Activated gamma-delta T cell treated with Interleukin-2 at 50 U/mL for 16 hours (primary cell): ENCODE results near the gene ZBTB45.

Source experiments
- DNase-seq: peaks from one replicate; pipeline ENCODE4 v3.0.0-alpha.2; 2020

ZBTB45 gene

DNA sequence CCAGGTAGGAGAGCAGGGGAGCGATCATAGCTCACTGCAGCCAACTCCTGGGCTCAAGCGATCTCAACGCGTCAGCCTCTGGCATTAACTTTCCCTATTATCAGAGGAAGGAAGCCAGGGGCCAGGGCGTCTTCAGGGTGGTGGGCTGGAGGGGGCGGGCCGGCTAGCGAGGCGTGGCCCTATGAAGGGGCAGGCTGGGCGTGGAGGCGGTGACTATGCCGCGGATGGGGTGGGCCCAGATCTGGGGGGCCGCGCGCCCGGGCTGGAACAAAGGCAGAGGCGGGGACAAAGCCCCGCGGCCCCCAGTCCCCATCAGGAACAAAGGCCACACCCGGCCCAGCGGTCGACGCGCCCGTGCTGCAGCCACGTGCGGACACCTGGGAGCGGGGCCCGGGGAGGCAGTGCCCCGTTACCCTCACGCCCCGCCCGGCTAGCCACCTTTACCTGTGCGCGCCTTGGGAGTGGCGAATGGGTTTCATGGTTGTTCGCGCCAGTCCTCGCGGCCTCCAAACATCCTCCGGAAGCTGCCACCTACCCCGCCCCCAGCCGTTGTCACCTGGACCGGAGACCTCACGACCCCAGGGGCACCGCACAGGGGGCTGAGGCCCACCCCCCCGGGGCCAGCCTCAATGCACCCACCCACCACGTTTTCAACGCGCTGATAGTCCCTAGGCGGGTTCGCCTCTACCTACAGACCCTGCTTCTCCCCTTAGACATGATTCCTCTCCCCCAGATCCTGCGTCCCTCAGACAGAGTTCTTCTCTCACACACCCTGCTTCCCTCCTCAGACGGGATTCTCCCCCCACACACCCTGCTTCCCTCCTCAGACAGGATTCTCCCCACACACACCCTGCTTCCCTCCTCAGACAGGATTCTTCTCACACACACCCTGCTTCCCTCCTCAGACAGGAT lies 18.9 kb upstream of the ZBTB45 start:
- peak; percentile 48 for DNase-seq

DNA sequence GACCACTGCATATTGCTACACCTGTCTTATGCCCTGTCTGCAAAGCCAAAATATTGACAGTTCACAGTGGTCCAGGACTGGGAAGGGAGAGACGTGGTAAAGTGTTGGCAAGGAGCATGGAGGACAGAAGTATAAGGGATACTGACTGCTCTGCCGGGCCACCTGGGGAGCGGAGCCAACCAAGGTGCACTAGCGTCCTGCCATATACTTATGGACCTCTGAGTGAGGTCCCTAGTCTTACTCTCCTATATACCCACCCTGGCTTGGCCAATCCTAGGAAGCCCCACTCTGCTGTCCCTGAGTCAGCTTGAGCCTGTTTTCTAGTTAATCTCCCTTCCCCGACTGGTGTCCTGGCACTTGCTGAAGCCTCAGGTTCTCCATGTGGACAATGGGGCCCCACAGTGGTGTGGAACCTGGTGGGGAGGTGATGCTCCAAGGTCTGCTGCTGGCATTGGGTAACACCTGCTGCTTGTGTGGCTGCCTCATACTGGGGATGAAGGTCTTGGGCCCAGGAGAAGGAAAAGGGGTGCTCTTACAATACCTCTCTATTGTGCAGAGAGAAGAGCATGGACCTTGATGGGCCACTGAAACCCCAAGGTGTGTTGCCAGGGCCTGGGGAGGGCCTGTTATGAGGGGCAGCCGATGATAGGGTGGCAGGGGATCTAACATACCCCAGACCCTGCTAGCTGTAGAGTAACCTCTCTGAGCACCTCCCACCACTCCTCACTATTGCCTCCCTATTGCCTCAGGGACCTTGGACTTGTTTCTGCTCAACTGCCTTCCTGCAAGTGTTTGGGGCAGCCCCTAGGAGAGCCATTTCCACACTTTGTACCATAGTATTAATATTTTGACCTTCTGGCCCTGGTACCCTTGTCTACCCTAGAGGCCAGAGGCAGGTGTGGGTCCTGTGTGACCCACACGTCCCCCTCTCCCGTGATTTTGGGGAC lies 17.5 kb upstream of the ZBTB45 start:
- DNase-seq, result no peak

DNA sequence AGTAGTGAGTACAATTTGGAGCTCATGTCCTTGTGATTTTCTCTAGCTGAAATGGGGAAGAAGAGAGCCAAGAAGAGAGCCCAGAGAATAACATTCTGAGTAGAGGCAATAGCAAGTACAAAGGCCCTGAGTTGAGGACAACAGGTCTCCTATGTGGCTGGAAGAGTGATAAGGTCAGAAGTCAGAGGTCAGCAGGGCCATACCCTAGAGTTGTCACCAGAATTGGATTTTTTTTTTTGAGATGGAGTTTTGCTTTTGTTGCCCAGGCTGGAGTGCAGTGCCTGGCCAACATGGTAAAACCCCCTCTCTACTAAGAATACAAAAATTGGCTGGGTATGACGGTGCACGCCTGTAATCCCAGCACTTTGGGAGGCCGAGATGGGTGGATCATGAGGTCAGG lies 16.2 kb upstream of the ZBTB45 start:
- no peak for DNase-seq

DNA sequence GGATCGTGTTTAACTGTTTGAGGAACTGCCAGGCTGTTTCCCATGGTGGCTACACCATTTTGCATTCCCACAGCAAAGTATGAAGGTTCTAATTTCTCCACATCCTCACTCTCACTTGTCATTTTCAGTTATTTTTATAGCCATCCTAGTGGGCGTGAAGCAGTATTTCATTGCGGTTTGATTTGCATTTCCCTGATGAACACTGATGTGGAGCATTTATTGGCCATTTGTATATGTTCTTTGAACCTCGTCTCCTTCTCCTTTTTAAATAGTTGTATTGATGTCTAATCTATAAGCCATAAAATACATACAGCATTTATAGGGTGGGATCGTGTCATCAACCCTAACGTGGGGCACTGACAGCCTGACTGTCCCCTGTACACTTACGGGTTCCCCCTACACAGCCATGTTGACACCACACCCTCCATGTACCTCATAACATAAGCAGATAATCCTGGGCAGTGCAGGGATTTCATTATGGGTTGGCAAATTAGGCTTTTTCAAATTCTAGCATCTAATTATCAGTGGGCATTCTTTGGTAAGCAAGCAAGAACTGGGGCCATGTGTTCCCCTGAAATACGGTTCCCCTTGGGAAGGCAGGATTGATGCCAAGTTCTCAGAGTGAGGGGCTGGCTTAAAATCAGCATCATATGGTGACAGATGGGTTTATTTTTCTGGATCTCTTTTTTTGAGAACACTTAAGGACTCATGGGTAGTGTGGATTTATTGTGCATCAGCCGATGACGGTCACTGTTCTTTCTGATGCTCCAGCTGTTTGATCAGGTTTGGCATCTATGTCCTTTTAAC lies 11.6 kb upstream of the ZBTB45 start:
- no peak for DNase-seq

- no peak for DNase-seq
These were observed 9.8 kb upstream of the ZBTB45 start for GRCh38 chr19:58529405-58529804.

DNA sequence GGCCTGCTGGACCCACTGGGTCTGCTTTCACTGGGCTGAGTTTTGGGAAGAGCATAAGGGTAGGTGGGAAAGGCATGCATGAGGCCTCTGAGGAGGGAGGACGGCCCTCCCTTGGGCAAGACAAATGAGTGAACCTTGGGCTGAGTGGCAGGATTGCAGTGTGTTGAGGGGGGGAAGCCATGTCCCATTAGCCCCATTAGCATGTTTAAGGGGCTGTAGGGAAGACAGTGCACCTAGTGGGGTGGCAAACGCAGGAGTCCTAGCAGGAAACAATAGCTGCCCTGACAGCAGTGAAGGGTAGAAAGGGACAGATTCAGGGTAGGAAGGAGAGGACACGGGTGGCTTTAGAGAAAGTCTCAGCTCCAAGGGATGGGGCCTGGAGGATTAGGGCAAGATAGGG lies 3.1 kb upstream of the ZBTB45 start:
- no peak for DNase-seq

DNA sequence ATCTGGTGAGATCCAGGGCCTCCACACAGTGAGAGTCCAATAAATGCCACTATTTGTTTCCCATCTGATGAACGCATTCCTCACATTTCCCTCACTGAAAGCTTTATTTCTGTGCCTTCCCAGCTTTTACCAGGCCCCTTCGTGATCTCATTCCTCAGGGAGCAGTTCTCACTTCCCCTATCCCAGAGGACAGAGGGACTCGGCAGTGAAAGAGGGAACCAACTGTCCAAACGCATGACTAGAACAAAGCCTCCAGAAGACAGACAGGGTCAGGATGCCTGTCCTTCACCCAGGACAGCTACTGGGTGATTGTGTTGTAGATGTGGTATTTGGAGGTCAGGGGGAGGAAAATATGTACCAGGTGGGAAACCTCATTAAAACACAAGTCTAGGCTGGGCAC lies 2.0 kb upstream of the ZBTB45 start:
- DNase-seq, result no peak

DNA sequence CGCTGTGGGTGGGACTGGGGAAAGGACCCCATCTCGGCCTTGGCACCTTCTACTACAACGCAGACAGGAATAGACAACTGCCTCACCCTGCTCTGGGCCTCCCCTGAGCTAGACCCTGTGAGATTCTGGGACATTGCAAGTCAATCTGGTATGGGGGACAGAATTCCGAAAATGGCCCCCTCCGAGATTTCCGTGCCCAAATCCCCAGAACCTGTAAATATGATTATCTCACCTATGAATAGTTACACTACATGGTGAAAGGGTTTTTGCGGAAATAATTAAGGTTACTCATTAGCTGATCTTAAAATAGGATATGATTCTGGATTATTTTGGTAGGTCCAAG lies 618 bp upstream of the ZBTB45 start:
- DNase-seq, result no peak

DNA sequence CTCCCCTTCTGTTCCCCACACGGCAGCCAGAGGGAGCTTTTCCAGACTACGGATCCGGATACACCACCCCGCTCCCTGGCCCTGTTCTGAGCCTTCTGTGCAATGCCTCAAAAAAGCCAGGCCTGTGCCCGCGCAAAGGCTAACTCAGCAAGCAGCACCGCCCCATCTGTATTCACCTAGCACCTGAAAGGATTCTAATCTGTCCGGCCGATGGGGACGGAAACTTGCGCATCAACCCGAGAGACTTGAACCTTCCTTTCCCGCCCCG lies 589 bp downstream of the ZBTB45 start:
- DNase-seq, result peak; percentile 44

DNA sequence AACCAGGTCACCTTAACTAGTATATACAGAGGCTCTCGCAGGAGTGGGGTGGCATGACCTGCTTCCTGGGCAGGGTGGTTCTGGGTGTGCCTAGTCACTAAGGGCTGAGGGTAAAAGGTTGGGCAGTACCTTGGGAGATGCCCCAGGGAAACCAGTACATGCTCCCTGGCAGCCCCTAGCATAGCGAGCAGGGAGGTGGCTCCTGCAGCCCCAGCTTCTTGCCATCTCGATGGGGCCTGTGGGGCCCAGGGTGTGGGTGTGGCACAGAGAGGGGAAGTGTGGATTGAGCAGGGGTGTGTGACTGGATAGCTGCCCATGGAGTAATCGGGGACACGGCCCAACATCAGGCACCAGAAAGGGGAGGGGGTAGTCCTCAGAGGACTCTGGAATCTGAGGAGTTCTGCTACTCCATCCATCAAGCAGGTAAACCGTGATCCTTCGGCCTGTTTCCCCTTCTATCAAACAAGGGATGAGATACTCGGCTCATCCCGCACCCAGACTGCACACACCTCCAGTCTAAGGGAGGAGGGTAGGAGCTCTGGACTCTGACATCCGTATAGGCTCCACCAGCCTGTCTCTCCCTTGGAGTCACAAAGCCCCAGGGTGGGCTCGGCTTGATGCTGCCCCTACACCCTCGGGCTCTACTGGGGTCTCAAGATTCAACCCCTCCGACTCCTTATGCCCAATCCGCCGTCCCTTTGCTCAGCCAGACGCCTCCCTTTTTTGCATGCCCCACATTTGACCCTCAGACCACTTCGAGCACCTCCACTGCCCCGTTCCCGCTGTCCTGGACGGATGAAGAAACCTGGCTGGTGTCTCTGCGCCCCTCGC lies 1.1 kb downstream of the ZBTB45 start:
- no peak for DNase-seq

- no peak for DNase-seq
These were observed 2.4 kb downstream of the ZBTB45 start for GRCh38 chr19:58516964-58517833.

GRCh38 chr19:58516246-58516836 lies 3.3 kb downstream of the ZBTB45 start:
- DNase-seq, result no peak

- no peak for DNase-seq
These were observed 4.4 kb downstream of the ZBTB45 start for GRCh38 chr19:58515259-58515658.

DNA sequence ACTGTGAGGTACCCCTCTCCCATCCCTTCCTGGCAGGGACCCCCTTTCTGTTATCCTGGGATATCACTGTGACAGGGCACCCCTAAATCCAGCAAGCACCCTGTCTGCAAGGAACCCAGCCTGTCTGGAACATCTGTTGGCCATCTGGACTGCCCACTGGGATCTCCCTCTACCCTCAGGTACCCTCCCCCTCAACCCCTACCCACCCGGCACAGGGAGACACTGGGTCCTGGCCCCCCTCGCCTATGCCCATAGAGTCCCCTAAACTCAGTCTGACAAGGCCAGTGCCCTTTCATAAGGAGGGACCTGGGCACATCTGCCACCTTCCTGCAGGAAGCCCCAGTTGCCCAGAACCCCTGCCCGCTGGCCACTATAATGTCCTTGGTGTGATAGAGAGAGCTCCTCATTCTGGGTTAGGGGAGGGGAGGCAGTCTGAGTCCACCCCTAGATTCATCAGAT lies 5.0 kb downstream of the ZBTB45 start:
- no peak for DNase-seq

DNA sequence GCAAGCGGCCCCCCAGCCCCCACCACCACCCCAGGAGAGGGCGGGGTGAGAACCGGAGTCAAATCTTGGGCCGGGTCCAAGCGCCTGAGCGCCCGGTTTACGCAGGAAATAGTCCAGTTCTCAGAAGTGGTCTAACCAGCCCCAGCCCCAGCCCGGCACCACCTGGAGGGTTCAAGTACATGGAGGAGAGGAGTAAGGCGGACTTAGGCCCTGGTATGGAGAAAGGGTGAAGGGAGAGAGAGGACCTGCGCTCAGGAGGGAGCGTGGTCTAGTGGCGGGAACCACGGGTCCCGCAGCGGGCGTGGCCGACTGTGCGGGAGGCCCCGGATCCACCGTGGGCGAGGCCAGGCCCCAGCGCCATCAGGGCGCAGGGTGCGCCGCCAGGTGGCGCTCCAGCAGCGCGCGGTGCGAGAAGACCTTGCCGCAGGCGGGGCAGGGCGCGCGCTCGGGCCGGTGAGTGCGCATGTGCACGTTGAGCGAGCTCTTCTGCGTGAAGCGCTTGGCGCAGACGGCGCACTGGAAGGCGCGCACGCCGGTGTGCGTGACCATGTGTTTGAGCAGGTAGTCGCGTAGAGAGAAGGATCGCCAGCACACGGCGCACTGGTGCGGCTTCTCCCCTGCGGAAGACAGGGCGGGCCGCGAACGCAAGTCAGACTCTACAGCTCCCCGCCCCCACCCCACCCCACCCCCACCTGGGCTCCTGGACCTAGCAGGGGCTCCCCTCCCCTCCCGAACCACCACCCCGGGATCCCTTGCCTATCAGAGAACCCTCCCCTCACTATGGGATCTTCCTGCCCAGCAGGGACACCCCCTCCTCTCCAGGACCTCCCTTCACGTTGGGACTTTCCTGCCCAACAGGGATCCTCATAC lies 5.7 kb downstream of the ZBTB45 start:
- peak; percentile 91 for DNase-seq

GRCh38 chr19:58513213-58513693 lies 6.4 kb downstream of the ZBTB45 start:
- DNase-seq, result no peak

DNA sequence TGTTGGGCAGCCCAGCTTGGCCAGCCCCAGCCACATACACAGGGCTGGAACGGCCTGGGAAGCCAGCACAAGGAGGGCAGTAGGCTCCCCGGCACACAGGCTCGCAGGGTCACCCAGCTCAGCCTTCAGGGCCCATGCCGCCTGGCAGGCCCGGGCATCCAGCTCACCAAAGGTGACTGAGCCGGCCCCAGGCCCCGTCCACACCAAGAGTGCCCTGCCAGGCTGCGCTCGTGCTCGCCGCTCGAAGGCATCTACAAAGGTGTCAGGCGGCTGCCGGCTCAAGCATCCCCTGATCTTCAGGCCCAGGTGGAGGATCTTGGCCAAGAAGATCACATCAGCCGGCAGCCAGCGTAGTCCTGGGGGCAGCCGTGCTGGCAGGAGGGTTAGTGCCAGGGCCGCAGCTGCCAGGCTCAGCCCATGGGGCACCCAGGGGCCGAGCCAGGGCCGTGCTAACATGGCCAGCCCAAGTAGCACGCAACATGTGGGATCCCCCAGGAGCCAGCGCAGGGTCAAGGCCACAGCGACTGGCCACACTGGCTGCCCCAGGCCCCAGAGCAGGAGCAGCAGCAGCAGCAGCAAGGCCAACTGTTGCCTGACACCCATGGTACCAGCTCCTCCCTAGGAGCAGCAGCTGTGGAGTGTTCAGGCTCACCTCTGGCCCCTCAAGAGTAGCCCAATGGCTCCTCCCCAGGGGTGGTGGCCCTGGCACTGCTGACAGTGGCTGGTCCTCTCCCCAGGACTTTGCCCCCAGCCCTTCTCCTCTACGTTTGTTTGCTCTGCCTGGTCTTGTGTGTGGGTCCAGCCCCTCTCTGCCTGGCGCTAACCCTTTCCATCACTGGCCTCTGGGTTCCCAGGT lies 8.0 kb downstream of the ZBTB45 start, which contains the start of gene SLC27A5:
Gene SLC27A5 (minus strand): TSS at position 640 of the 856 bp plus-strand sequence. CDS start 37 bp downstream, at position 603.
- DNase-seq, result no peak

DNA sequence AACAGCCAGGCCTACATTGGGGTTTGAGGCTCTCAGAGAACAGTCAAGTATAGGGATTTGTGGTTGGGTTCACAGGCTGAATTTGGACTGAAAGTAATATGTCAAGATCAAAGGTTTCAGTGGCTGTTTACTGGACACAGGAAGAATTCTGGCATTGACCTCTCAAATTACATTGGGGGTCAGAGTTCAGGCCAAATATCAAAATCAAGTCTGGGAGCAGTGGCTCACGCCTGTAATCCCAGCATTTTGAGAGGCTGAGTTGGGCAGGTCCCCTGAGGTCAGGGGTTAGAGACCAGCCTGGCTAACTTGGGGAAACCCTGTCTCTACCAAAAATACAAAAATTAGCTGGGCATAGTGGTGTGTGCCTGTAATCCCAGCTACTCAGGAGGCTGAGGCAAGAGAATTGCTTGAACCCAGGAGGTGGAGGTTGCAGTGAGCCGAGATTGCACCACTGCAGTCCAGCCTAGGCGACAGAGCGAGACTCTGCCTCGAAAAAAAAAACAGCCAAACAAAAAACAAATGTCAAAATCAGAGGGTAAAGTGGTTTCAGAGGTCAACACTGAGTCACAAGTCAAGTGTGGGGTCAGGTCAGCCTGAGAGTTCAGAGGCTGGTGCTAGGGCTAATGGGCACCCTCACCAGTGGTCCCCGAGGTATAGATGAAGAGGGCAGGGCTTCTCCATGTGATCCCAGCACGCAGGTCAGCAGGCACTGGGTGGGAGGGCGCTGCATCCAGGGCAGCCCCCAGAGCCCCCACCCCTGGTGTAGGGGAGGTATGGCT lies 9.3 kb downstream of the ZBTB45 start:
- DNase-seq, result no peak
